IMR-90 (cell line): Measurements from ENCODE around the gene MATN3.

Experiments
- MXI1 ChIP-seq: IDR thresholded peaks from 2 replicates; pipeline ENCODE4 v1.6.1; 2012; ENCODE audit warnings: low read depth, mild to moderate bottlenecking, low read length, moderate library complexity, borderline replicate concordance
- RAD21 ChIP-seq: IDR thresholded peaks from 2 replicates; pipeline ENCODE4 v1.6.1; 2012; ENCODE audit warnings: low read length, improper control_type of control experiment
- TF ChIP-seq, protein P1 (sequence below): conservative IDR thresholded peaks from 2 replicates; pipeline ENCODE4 v1.5.1; 2012; ENCODE audit warnings: mild to moderate bottlenecking, low read depth, low read length, improper control_type of control experiment

DNA sequence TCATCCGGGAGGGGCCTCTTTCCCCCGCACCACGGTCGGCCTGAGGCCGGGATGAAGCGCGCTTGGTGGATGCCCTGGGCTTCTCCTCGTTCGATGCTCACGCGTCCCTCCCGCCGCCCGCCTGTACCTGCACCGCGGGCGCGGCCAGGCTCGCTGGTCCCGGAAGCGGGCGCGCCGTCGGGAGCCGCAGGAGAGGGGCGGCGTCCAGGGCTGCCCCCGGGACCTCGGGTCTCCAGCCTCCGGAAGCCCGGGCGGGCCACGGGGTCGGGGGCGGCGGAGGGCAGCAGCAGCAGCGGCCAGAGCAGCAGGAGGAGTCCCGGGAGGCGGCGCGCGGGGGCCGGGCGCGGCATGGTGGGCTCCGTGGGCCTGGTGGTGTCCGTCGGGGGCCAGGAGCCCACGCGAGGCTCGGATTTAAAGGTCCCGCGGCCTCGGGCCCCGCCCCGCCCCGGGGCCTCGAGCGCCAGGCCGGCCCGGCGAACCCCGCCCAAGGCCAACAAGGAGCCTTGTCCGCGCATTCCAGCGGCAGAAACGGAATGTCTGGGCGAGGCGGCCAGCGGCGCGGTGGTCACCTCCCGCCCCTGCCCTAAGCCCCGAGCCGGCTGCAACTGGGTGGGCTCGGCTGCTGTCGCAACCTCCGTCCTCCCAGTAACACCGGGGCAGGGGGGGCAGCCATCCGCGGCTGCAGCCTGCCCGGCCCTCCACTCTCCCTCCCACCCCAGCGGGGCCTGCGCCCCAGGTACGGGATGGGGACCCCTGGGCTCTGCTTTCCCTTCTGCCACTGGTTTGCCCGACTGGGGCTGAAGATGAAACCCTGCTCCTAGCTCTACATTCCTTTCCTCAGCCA is at the start of gene MATN3:
- TF ChIP-seq, protein P1, sequence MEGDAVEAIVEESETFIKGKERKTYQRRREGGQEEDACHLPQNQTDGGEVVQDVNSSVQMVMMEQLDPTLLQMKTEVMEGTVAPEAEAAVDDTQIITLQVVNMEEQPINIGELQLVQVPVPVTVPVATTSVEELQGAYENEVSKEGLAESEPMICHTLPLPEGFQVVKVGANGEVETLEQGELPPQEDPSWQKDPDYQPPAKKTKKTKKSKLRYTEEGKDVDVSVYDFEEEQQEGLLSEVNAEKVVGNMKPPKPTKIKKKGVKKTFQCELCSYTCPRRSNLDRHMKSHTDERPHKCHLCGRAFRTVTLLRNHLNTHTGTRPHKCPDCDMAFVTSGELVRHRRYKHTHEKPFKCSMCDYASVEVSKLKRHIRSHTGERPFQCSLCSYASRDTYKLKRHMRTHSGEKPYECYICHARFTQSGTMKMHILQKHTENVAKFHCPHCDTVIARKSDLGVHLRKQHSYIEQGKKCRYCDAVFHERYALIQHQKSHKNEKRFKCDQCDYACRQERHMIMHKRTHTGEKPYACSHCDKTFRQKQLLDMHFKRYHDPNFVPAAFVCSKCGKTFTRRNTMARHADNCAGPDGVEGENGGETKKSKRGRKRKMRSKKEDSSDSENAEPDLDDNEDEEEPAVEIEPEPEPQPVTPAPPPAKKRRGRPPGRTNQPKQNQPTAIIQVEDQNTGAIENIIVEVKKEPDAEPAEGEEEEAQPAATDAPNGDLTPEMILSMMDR: no peak
- TF ChIP-seq RAD21 (no peak), MXI1 (no peak)
